ENCODE data around the gene GRB7.

The GRB7 gene

GRCh38 chr17:39775031-39775430, 37.3 kb downstream of the GRB7 start:
- no peak for DNase-seq

- no peak for DNase-seq
These were observed 38.5 kb downstream of the GRB7 start for GRCh38 chr17:39776252-39776651.

DNA sequence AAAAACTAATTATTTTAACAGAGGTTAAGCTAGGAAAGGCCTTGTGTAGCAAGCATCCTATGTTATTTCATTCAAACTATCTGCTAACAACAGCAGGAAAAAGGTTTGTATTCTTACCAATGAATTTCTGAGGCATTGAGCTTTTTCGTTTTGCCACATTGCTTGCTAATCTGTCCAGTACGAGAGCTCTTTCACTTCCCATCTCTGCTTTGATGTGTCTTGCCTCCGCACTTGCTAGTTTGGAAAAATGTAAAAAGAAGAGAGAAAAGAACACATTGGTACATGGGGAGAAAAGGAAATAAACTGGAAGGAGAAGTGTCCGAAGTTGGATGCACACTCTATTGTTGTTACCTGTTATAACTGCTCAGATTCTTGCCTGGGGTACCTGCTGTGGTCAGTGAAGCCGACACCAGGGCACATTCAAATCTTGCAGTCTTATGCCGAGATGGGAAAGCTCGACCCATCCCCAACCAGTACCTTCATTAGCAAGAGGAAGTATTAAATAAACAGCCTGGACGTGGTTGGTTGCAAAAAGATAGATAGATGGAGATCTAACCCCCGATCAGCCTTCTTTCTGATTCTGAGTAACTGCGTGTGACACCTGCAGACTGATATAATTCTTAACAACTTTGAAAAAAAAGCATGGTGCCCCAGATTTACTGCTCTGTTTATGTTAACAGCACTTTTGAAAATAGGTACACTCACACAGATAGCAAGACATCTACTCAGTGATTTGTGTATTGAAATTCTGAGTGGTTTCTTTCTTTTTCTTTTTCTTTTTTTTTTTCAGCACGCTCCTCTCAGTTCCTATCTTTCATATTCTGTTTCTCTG, 40.0 kb downstream of the GRB7 start:
- no peak for DNase-seq

DNA sequence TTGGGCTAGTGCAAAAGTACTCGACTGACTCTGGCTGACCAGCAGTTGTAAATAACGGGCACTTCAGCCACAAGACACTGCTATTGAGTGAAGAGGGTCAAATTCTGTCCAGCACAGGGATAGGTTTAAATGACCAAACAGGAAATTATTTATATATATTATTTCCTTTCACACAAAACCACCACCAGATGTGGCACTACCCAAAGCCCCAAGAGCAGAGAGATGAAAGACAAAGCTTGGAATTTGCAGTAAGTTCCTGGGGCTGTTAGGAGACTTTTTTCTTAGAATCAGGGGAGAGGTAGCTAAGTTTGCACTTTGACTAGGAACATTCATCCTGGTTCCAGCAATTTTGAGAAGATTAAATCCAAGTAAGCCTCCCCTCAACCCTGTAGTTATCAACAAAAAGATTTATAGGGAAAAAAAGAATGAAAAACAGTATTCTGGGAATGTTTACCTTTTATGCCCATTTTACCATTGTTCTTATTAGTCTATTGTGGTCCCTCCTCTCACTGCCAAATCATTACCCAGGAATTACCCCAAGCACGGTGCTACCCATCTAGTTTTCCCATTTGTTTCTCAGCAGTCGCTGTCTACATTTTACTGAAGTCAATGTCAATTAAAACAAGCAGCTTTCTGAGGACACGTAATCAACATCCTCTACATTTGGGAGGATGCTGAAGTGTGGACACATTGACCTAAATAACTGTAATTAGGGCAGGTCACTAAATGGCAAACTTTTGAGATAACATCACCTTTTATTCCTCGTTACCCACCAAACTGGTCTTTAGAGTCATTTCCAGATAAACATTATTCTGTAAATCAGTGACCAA, 43.5 kb downstream of the GRB7 start:
- no peak for DNase-seq

- no peak for DNase-seq
These were observed 44.1 kb downstream of the GRB7 start for GRCh38 chr17:39781861-39782213.

DNA sequence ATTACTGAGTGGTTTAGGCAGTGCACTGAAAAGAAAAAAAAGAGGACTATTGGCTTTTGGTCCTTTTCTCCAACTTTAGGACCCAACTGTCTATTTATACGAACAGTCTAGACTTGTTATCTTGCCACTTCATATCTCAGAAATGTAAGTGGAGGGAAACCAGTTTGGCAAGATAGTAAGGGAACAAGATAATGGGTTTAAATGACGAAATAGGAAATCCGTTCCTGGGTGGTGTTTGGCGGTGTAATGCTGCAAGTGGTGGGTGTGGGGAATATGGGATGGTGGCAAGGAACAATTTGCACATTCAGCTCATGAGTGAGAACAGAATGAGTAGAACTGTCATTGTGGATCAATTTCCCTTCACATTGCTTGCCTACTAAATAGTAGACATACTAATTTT, 44.7 kb downstream of the GRB7 start:
- no peak for DNase-seq

GRCh38 chr17:39782980-39783379, 45.2 kb downstream of the GRB7 start:
- no peak for DNase-seq

- DNase-seq = no peak
These were observed 49.3 kb downstream of the GRB7 start for GRCh38 chr17:39787041-39787440.

DNA sequence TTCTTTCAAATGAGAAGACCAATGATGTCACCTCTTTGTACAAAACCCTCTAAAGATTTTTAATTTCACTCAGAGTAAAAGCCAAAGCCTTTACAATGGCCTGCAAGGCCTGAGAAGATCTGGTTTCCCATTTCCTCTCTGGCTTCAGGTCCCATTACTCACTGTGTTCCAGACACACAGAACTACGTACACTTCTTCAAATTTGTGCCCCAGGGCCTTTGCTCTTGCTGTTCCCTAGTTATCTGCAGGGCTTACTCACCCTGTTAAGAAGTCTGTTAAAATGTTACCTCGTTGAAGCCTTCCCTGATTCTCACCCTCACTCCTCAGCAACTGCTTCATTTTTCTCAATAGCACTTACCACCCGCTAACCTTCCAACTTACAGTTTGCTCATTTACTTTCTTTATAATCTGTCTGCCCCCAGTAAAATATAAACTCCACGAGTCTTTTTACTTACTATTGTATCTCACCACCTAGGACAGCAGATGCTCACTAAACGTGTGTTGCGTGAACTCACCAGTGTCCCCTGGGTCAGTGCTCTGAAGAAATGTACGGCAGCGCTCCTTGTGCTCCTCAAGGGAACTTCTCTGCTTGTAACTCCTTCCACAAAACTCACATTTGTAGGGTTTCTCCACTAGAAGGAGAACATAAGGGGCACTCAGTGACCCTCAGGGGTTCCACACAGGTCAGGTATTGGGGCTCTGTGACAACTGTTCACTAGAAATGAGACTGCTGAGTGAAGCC, 50.2 kb downstream of the GRB7 start:
- no peak for DNase-seq

GRCh38 chr17:39791111-39791992, 53.6 kb downstream of the GRB7 start:
- DNase-seq = peak in 1 of 2 experiments; percentile 44

- DNase-seq = no peak
These were observed 54.9 kb downstream of the GRB7 start for GRCh38 chr17:39792526-39793221.

- DNase-seq = no peak
These were observed 55.6 kb downstream of the GRB7 start for GRCh38 chr17:39793301-39793872.

DNA sequence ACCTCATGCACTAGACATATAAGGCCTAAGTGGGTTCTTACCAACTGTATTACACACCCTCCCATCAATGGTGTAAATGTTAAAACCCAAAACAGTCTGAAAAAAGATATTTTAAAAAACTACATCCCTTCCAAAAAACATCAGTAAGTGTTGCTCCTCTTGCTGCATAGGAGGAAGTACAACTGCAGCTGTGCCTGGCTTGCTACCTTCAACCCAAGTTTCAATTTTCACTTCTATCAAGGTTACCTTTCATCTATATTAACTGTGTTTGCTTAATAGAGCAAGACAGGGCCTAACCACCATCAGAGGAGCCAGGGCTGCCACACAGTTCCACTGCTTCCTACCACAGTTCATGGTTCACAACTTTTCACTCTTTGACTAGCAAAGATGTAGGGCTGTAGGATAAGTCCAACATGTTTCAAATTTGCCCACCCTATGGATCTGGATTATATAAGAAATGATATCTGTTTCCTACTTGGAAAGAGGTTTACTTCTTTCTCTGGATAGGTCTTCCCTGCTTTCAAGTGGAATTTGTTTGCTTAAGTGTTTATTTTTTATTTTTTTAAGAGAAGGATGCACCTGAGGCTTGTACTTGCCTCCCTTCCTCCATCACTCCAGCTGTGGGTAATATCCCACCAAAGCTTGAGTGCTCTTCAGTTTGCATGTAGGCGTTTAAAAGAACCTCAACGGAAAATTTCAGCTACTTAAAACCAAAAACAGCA, 56.7 kb downstream of the GRB7 start:
- DNase-seq = no peak

Measured in stimulated activated CD4-positive, alpha-beta T cell treated with anti-CD3 and anti-CD28 coated beads, Interleukin-4, amount 100 ng/mL, for 4 hours (primary cell).